GM18505 (cell line): ENCODE data around the gene BATF.

Source experiments
- ATAC-seq: cut with Tn5 transposase; IDR thresholded peaks from one replicate; pipeline ENCODE4 v1.9.1; 2021; ENCODE audit not compliant: unreplicated experiment
- POLR2A ChIP-seq: IDR thresholded peaks from 4 replicates; pipeline ENCODE4 v1.6.1; 2011; ENCODE audit warnings: borderline replicate concordance; ENCODE audit not compliant: insufficient read depth, insufficient read length; ENCODE audit errors: extremely low read depth

The BATF gene

GRCh38 chr14:75547552-75548250 is 25.4 kb downstream of the BATF start:
- no peak for TF ChIP-seq POLR2A
- ATAC-seq, result no peak

GRCh38 chr14:75548544-75548943 is 26.3 kb downstream of the BATF start:
- no peak for TF ChIP-seq POLR2A
- no peak for ATAC-seq

- no peak for TF ChIP-seq POLR2A
- no peak for ATAC-seq
Measured at GRCh38 chr14:75549169-75549568, 26.9 kb downstream of the BATF start.

- no peak for TF ChIP-seq POLR2A
- ATAC-seq, result no peak
Measured at GRCh38 chr14:75551021-75551420, 28.8 kb downstream of the BATF start.

GRCh38 chr14:75553157-75553556 is 30.9 kb downstream of the BATF start:
- TF ChIP-seq POLR2A, result no peak
- ATAC-seq, result no peak

GRCh38 chr14:75553761-75554364 is 31.6 kb downstream of the BATF start:
- no peak for ATAC-seq
- no peak for TF ChIP-seq POLR2A

GRCh38 chr14:75554482-75554881 is 32.2 kb downstream of the BATF start:
- ATAC-seq, result no peak
- no peak for TF ChIP-seq POLR2A

- no peak for TF ChIP-seq POLR2A
- ATAC-seq, result no peak
Measured at GRCh38 chr14:75558440-75558839, 36.2 kb downstream of the BATF start.

GRCh38 chr14:75559045-75559444 is 36.8 kb downstream of the BATF start:
- ATAC-seq, result no peak
- no peak for TF ChIP-seq POLR2A

- no peak for TF ChIP-seq POLR2A
- ATAC-seq, result no peak
Measured at GRCh38 chr14:75559451-75560222, 37.4 kb downstream of the BATF start.

GRCh38 chr14:75561013-75561432 is 38.8 kb downstream of the BATF start:
- no peak for ATAC-seq
- no peak for TF ChIP-seq POLR2A

GRCh38 chr14:75562089-75562488 is 39.8 kb downstream of the BATF start:
- TF ChIP-seq POLR2A, result no peak
- ATAC-seq, result no peak

- TF ChIP-seq POLR2A, result no peak
- ATAC-seq, result no peak
Measured at GRCh38 chr14:75562489-75562888, 40.2 kb downstream of the BATF start.

- TF ChIP-seq POLR2A, result no peak
- ATAC-seq, result no peak
Measured at GRCh38 chr14:75563931-75564330, 41.7 kb downstream of the BATF start.
